Uterus (tissue), 4 donors: ENCODE results near the gene SHROOM1. TPM values are rescaled to one million over a fixed set of nuclear protein-coding genes. Genes with fewer than 3 reads are reported as not detected.
"Not testable (repeated sequence)": the region's sequence is repeated elsewhere in the genome, so short reads cannot be mapped to it uniquely, and the experiment has no call there.

ENCODE experiments used
- DNase-seq, 2 donors: peaks; one replicate each; pipeline ENCODE4 v3.0.0-alpha.2; 2019 to 2020
- H3K27ac ChIP-seq, 2 donors: fragments of 200-600 bp; sonication (generic); 1 replicate in 1 of 2; 2 replicates in 1 of 2; pipeline ENCODE4 v1.5.1; 2016 to 2018
- H3K27me3 ChIP-seq, 2 donors: fragments of 200-600 bp; sonication (generic); one replicate each; pipeline ENCODE4 v1.5.1; 2018 to 2019; ENCODE audit warnings: control low read depth in 1 of 2
- H3K36me3 ChIP-seq, 2 donors: fragments of 200-600 bp; sonication (generic); one replicate each; pipeline ENCODE4 v1.5.1; 2019; ENCODE audit warnings: control low read depth in 1 of 2
- H3K4me1 ChIP-seq, 2 donors: fragments of 200-600 bp; sonication (generic); one replicate each; pipeline ENCODE4 v1.5.1; 2018 to 2019; ENCODE audit warnings: control low read depth in 1 of 2
- H3K4me3 ChIP-seq, 2 donors: fragments of 200-600 bp; sonication (generic); 1 replicate in 1 of 2; 2 replicates in 1 of 2; pipeline ENCODE4 v1.5.1; 2018 to 2019; ENCODE audit warnings: mild to moderate bottlenecking in 1 of 2
- H3K9me3 ChIP-seq, 2 donors: fragments of 200-600 bp; sonication (generic); one replicate each; pipeline ENCODE4 v1.5.1; 2019; ENCODE audit warnings: control low read depth in 1 of 2
- POLR2A ChIP-seq, 2 donors: fragments of 450-650 bp; IDR thresholded peaks; one replicate each; pipeline ENCODE4 v1.6.1; 2016; ENCODE audit warnings: antibody characterized with exemption in 2 of 2, mild to moderate bottlenecking in 1 of 2, moderate library complexity in 1 of 2
- intact Hi-C: fragments of 100-400 bp; cut with DNase I; formaldehyde crosslinking; loops from one replicate; pipeline ENCODE4 v1.15.1; 2023; ENCODE audit warnings: low total_unique reads
- total RNA-seq, 4 donors: library from RNA; depleted of rRNA in 3 of 4; stranded (reverse); fragments of >200 nt in 3 of 4; gene quantifications; one replicate each; pipeline versions ENCODE4 v1.1.0 to v1.2.4, GENCODE V29; 2014 to 2023
- TF ChIP-seq, protein P1 (sequence below), 4 experiments: fragments of 200-600 bp in 2 of 4; fragments of 450-650 bp in 2 of 4; sonication (generic) in 2 of 4; IDR thresholded peaks; one replicate each; pipeline ENCODE4 v1.5.1; 2016 to 2019; ENCODE audit warnings: antibody characterized with exemption in 4 of 4, mild to moderate bottlenecking in 2 of 4, moderate library complexity in 1 of 4
- donor health status: DM: yes; HTN: yes; CAD: no.

The SHROOM1 gene
- total RNA-seq, 4 donors from 2014 or later, result 5.0 to 28.0 (median 12.3) TPM

DNA sequence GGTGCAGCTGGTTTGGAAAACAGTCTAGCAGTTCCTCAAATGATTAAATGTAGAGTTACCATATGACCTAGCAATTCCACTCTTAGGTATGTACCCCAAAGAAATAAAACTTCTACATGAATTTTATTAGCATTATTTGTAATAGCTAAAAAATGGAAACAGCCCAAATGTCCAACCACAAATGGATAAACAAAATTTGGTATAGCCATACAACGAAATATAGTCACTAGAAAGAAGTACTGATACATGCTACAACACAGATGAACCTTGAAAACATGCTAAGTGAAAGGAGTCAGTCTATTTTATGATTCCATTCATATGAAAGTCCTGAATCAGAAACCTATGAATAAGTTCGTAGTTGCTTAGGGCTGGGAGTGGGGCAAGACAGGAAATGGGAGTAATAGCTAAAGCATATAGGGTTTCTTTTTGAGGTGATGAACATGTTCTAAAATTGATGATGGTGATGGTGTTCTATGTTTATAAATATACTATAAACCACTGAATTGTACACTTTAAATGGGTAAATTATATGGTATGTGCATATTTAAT, 29.5 kb upstream of the SHROOM1 start:
- H3K9me3 ChIP-seq, result no peaks in the 10 kb centered on the region
- no peaks in the 10 kb centered on the region for H3K4me1 ChIP-seq
- no peaks in the 10 kb centered on the region for H3K27me3 ChIP-seq
- H3K4me3 ChIP-seq, result no peak overlapping the region
- TF ChIP-seq, protein P1, sequence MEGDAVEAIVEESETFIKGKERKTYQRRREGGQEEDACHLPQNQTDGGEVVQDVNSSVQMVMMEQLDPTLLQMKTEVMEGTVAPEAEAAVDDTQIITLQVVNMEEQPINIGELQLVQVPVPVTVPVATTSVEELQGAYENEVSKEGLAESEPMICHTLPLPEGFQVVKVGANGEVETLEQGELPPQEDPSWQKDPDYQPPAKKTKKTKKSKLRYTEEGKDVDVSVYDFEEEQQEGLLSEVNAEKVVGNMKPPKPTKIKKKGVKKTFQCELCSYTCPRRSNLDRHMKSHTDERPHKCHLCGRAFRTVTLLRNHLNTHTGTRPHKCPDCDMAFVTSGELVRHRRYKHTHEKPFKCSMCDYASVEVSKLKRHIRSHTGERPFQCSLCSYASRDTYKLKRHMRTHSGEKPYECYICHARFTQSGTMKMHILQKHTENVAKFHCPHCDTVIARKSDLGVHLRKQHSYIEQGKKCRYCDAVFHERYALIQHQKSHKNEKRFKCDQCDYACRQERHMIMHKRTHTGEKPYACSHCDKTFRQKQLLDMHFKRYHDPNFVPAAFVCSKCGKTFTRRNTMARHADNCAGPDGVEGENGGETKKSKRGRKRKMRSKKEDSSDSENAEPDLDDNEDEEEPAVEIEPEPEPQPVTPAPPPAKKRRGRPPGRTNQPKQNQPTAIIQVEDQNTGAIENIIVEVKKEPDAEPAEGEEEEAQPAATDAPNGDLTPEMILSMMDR (IDR thresholded peaks at IDR 0.05), result no peak
- TF ChIP-seq POLR2A (IDR thresholded peaks at IDR 0.05), result no peak
- H3K27ac ChIP-seq, result no peak overlapping the region
- H3K36me3 ChIP-seq, result no peaks in the 10 kb centered on the region
- no peak for DNase-seq
- intact Hi-C loops, result no loop called here

DNA sequence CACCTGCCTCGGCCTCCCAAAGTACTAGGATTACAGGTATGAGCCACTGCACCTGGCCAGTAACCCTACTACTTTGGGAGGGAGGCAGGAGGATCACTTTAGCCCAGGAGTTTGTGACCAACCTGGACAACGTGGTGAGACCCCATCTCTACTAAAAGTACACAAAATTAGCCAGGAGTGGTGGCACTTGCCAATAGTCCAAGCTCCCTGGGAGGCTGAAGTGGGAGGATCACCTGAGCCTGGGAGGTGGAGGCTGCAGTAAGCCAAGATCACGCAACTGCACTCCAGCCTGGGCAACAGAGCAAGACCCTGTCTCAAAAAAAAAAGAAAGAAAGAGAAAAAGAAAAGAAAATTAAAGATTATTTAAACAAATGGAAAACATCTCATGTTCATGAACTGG, 25.6 kb upstream of the SHROOM1 start:
- H3K36me3 ChIP-seq, result no peaks in the 10 kb centered on the region
- no peaks in the 10 kb centered on the region for H3K27me3 ChIP-seq
- H3K4me1 ChIP-seq, result no peaks in the 10 kb centered on the region
- no peak overlapping the region for H3K4me3 ChIP-seq
- no peaks in the 10 kb centered on the region for H3K9me3 ChIP-seq
- intact Hi-C loops, result no loop called here
- no peak overlapping the region for H3K27ac ChIP-seq
- TF ChIP-seq POLR2A (IDR thresholded peaks at IDR 0.05), result no peak
- TF ChIP-seq, protein P1 (IDR thresholded peaks at IDR 0.05), result no peak
- no peak for DNase-seq

DNA sequence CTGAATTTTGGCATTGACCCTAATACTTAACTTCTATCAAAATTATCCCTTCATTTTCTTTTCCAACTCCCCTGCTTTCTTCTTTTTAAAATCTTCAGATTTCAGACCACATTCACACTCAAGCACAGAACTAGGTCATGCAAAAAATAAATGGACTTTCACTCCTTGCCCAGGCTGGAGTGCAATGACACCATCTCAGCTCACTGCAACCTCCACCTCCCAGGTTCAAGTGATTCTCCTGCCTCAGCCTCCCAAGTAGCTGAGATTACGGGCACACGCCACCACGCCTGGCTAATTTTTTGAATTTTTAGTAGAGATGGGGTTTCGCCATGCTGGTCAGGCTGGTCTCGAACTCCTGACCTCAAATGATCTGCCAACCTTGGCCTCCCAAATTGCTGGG, 24.5 kb upstream of the SHROOM1 start:
- H3K9me3 ChIP-seq, H3K27me3 ChIP-seq, DNase-seq, H3K4me3 ChIP-seq, H3K27ac ChIP-seq, H3K4me1 ChIP-seq, intact Hi-C loops, H3K36me3 ChIP-seq: not testable (repeated sequence)

GRCh38 chr5:132854301-132854700, 23.9 kb upstream of the SHROOM1 start:
- no peaks in the 10 kb centered on the region for H3K4me1 ChIP-seq
- DNase-seq, result no peak
- H3K36me3 ChIP-seq, result no peaks in the 10 kb centered on the region
- no peak overlapping the region for H3K4me3 ChIP-seq
- H3K9me3 ChIP-seq, result no peaks in the 10 kb centered on the region
- no peak for TF ChIP-seq POLR2A (IDR thresholded peaks at IDR 0.05)
- TF ChIP-seq, protein P1 (IDR thresholded peaks at IDR 0.05), result no peak
- intact Hi-C loops, result no loop called here
- H3K27ac ChIP-seq, result no peak overlapping the region
- H3K27me3 ChIP-seq, result no peaks in the 10 kb centered on the region

DNA sequence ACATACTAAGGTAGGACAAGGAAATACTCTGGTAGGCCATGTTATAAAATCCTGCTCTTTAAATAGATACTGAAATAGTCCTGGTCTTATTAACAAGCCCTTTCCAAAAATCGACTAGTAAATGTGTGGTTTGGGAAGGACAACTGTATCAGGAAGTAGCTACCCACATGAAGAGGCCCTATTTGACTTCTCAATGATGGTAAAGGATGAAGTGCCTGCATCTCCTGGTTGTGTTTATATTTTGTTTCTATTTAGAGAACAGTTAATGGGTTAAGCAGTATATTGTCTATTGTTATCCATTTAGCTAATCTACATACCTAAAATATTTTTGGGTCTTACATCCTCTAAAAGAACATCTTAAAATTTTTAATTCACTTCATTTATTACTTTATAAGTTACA, 23.3 kb upstream of the SHROOM1 start:
- H3K27me3 ChIP-seq, result no peaks in the 10 kb centered on the region
- intact Hi-C loops, result no loop called here
- TF ChIP-seq POLR2A (IDR thresholded peaks at IDR 0.05), result no peak
- TF ChIP-seq, protein P1 (IDR thresholded peaks at IDR 0.05), result no peak
- H3K9me3 ChIP-seq, result no peaks in the 10 kb centered on the region
- no peak overlapping the region for H3K27ac ChIP-seq
- H3K36me3 ChIP-seq, result no peaks in the 10 kb centered on the region
- no peak for DNase-seq
- no peaks in the 10 kb centered on the region for H3K4me1 ChIP-seq
- H3K4me3 ChIP-seq, result no peak overlapping the region

DNA sequence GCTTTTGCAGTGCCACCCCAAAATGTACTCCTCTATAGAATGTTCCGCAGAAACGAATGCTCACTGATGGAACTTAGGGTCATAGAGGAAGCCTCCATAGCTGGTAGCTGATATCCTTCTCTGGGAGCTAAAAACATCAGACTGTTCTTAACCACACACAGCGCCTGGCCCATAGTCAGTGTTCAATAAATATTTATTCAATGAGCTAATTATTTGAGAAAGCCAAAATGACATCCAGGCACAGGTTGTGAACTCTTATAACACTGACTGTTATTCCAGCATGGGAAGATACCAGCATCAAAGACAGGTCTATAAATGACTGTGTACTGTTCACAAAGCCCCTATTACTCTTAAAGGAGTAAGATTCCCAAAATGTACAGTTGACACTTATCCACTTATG, 22.9 kb upstream of the SHROOM1 start:
- Histone ChIP-seq H3K27ac (no peak overlapping the region), H3K27me3 (no peaks in the 10 kb centered on the region), H3K36me3 (no peaks in the 10 kb centered on the region), H3K9me3 (no peaks in the 10 kb centered on the region), H3K4me1 (no peaks in the 10 kb centered on the region), H3K4me3 (no peak overlapping the region)
- intact Hi-C loops, result no loop called here
- TF ChIP-seq, protein P1 (IDR thresholded peaks at IDR 0.05), result no peak
- no peak for TF ChIP-seq POLR2A (IDR thresholded peaks at IDR 0.05)
- DNase-seq, result no peak
